ENCODE data around the gene RPS4Y1. TPM values are rescaled to one million over a fixed set of nuclear protein-coding genes. Genes with fewer than 3 reads are reported as not detected.

The RPS4Y1 gene
- total and polyA plus RNA-seq, 2 of the 4 experiments (the other 2 are of a cell fraction) = not detected

GRCh38 chrY:2837932-2838331 is 3.5 kb upstream of the RPS4Y1 start:
- Histone ChIP-seq H2BK120ac (ENCODE audit: low read depth, low read length) (no peak overlapping the region), H3K79me1 (ENCODE audit: low read depth in 1 of 2, low read length in 2 of 2) (no peaks in the 10 kb centered on the region), H4K8ac (ENCODE audit: low read depth in 2 of 2, low read length in 2 of 2) (no peak overlapping the region), H3K4me1 (ENCODE audit: control insufficient read depth, insufficient read depth, low read length) (no peaks in the 10 kb centered on the region), H4K5ac (ENCODE audit: low read depth, low read length) (no peak overlapping the region), H2AK9ac (replicated peaks; ENCODE audit: low read depth, low read length, poor library complexity) (no peak overlapping the region), H3K36me3 (ENCODE audit: control insufficient read depth, insufficient read depth, low read length) (no peaks in the 10 kb centered on the region), H3K9ac (ENCODE audit: low read depth, low read length) (no peak overlapping the region), H3K27ac (ENCODE audit: insufficient read depth, low read length) (no peak overlapping the region), H4K91ac (ENCODE audit: insufficient read depth, low read depth, low read length) (no peak overlapping the region), H2BK20ac (ENCODE audit: low read depth, low read length) (no peak overlapping the region), H4K20me1 (ENCODE audit: insufficient read depth, low read length) (no peaks in the 10 kb centered on the region), H3K14ac (replicated peaks; ENCODE audit: low read depth, low read length) (no peak overlapping the region), H3K9me1 (ENCODE audit: insufficient read depth, low read length) (no peaks in the 10 kb centered on the region), H3K27me3 (ENCODE audit: control insufficient read depth, insufficient read depth, low read length) (no peaks in the 10 kb centered on the region), H3K56ac (ENCODE audit: extremely low read depth, insufficient read depth, low read length) (no peak overlapping the region), H3K18ac (ENCODE audit: low read depth, low read length) (no peak overlapping the region), H3K9me3 (ENCODE audit: control insufficient read depth, insufficient read depth, low read length) (no peaks in the 10 kb centered on the region), H3K4ac (ENCODE audit: low read depth, low read length) (no peak overlapping the region), H2BK15ac (ENCODE audit: low read depth, low read length) (no peak overlapping the region), H3K4me2 (ENCODE audit: low read depth, low read length) (no peak overlapping the region), H2AFZ (replicated peaks; ENCODE audit: low read length, poor library complexity) (no peak overlapping the region), H2AK5ac (ENCODE audit: low read depth, low read length) (no peak overlapping the region), H3K23ac (ENCODE audit: low read depth, low read length) (no peak overlapping the region), H2BK5ac (ENCODE audit: low read depth, low read length, poor library complexity, severe bottlenecking) (no peak overlapping the region), H3K4me3 (ENCODE audit: insufficient read depth, low read depth, low read length) (no peak overlapping the region)
- in situ Hi-C loops (cut with MboI; ENCODE audit: low sequenced_read_pairs) = no loop called here
- WGBS, 2 experiments (ENCODE audit: extremely low coverage in 2 of 2, insufficient read length in 1 of 2) = no CpG with 5 or more reads among the region's 1 CpG
- intact Hi-C loops (cut with micrococcal nuclease) = no loop called here
- TF ChIP-seq USF2 (IDR thresholded peaks at IDR 0.05; ENCODE audit: low read depth, low read length) = no peak
- no peak for TF ChIP-seq MAZ (IDR thresholded peaks at IDR 0.05; ENCODE audit: borderline replicate concordance, low read depth, low read length)
- TF ChIP-seq CHD1 (IDR thresholded peaks at IDR 0.05; ENCODE audit: low read depth, low read length) = no peak
- no peak for TF ChIP-seq BHLHE40 (IDR thresholded peaks at IDR 0.05; ENCODE audit: low read depth, low read length)
- TF ChIP-seq CTCF (conservative IDR thresholded peaks at IDR 0.05; ENCODE audit: low read depth, low read length) = no peak
- TF ChIP-seq MAFK (IDR thresholded peaks at IDR 0.05; ENCODE audit: low read depth, low read length) = no peak
- no peak for TF ChIP-seq MXI1 (IDR thresholded peaks at IDR 0.05; ENCODE audit: borderline replicate concordance, low read depth, low read length)
- TF ChIP-seq RCOR1 (IDR thresholded peaks at IDR 0.05; ENCODE audit: insufficient replicate concordance, low read length) = no peak
- no peak for TF ChIP-seq RFX5 (IDR thresholded peaks at IDR 0.05; ENCODE audit: low read depth, low read length)
- TF ChIP-seq CEBPB (IDR thresholded peaks at IDR 0.05; ENCODE audit: low read depth, low read length) = no peak
- no peak for TF ChIP-seq ELK1 (IDR thresholded peaks at IDR 0.05; ENCODE audit: borderline replicate concordance, low read depth, low read length)
- TF ChIP-seq FOS (IDR thresholded peaks at IDR 0.05; ENCODE audit: low read depth, low read length) = no peak
- TF ChIP-seq SMC3 (IDR thresholded peaks at IDR 0.05; ENCODE audit: low read depth, low read length) = no peak
- no peak for TF ChIP-seq NFE2L2 (IDR thresholded peaks at IDR 0.05; ENCODE audit: low read depth, low read length)
- no peak for TF ChIP-seq POLR2A (IDR thresholded peaks at IDR 0.05; ENCODE audit: low read depth, low read length)
- no peak for TF ChIP-seq RAD21 (IDR thresholded peaks at IDR 0.05; ENCODE audit: low read length)
- no TSS peak for BruUV-seq (replicated peaks)
- CTCF ChIA-PET = no interaction called here
- POLR2A ChIA-PET (ENCODE audit: unreplicated experiment) = no interaction called here
- ATAC-seq (ENCODE audit: low read depth) (no peak), DNase-seq (no peak)
- dilution Hi-C loops (cut with HindIII; ENCODE audit: low sequenced_read_pairs, unreplicated experiment) = no loop called here
